ENCODE data around the gene DPCD.

The DPCD gene

GRCh38 chr10:101595591-101596433 lies 7.7 kb downstream of the DPCD start:
- no peak for ATAC-seq (ENCODE audit: low read depth)
- no peak overlapping the region for H3K27ac ChIP-seq (ENCODE audit: poor library complexity, severe bottlenecking)

DNA sequence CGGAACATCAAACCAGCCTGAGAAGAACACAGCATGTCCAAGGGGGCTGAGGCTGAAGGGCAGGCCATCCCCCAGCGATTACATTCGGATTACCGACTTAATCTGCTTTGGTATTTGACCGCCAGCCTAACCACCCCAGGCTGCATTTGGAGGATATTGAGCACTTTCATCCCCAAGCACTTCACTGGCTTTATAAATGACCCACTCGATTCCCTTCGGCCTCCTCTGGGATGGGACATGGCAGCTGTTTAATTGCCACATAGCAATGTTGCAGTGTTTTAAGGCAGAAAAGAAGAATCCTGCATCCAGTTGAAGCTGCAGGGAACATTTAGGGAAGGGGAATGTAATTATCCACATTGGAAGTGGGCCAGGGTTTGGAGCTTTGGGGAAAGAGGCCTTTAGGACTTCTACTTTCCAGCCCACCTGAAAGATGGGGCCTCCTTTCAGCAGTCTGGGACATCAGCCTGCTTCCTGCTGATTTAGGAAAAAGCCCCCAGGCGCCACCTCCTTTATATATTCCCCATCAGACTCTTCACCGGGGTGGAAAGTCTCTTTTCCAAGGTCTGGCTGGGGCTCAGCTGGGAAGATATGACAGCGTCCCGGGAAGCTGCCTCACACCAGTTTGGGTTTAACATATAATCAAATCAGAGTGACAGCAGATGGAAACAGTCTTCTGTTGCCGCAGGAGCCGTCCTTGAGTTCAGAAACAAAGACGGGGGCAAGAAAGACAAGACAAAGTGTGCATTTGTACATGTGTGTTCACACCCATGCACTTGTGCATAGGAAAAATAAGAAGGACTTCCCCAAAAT lies 9.2 kb downstream of the DPCD start:
- ATAC-seq (ENCODE audit: low read depth), result no peak
- H3K4me3 ChIP-seq (ENCODE audit: severe bottlenecking), result no peak overlapping the region
- no peak for TF ChIP-seq CTCF (IDR thresholded peaks at IDR 0.05; ENCODE audit: poor library complexity, severe bottlenecking)

More at GRCh38 chr10:101595591-101596433, 7.7 kb downstream of the DPCD start:
- TF ChIP-seq CTCF (IDR thresholded peaks at IDR 0.05; ENCODE audit: poor library complexity, severe bottlenecking), result no peak
- Histone ChIP-seq H3K4me3 (ENCODE audit: severe bottlenecking) (no peak overlapping the region), H3K4me1 (ENCODE audit: insufficient read depth, poor library complexity, severe bottlenecking) (no peaks in the 10 kb centered on the region), H3K9me3 (ENCODE audit: severe bottlenecking) (no peaks in the 10 kb centered on the region), H3K27me3 (ENCODE audit: insufficient read depth, poor library complexity, severe bottlenecking) (no peaks in the 10 kb centered on the region), H3K36me3 (ENCODE audit: low read depth) (peaks cover 15% of the 10 kb centered on the region; the same call in 1 of the 2 replicates)
- DNase-seq (ENCODE audit: low spot score), result no peak

GRCh38 chr10:101601541-101601940 lies 13.4 kb downstream of the DPCD start:
- Histone ChIP-seq H3K4me1 (ENCODE audit: insufficient read depth, poor library complexity, severe bottlenecking) (no peaks in the 10 kb centered on the region), H3K36me3 (ENCODE audit: low read depth) (peaks cover 18% of the 10 kb centered on the region), H3K9me3 (ENCODE audit: severe bottlenecking) (no peaks in the 10 kb centered on the region), H3K27ac (ENCODE audit: poor library complexity, severe bottlenecking) (no peak overlapping the region), H3K4me3 (ENCODE audit: severe bottlenecking) (no peak overlapping the region), H3K27me3 (ENCODE audit: insufficient read depth, poor library complexity, severe bottlenecking) (no peaks in the 10 kb centered on the region)
- ATAC-seq (ENCODE audit: low read depth), result no peak
- TF ChIP-seq CTCF (IDR thresholded peaks at IDR 0.05; ENCODE audit: poor library complexity, severe bottlenecking), result no peak
- DNase-seq (ENCODE audit: low spot score), result peak; percentile 9

More for the DNA sequence above, 9.2 kb downstream of the DPCD start:
- Histone ChIP-seq H3K36me3 (ENCODE audit: low read depth) (peaks cover 15% of the 10 kb centered on the region; the same call in 1 of the 2 replicates), H3K9me3 (ENCODE audit: severe bottlenecking) (no peaks in the 10 kb centered on the region), H3K27me3 (ENCODE audit: insufficient read depth, poor library complexity, severe bottlenecking) (no peaks in the 10 kb centered on the region), H3K27ac (ENCODE audit: poor library complexity, severe bottlenecking) (no peak overlapping the region), H3K4me1 (ENCODE audit: insufficient read depth, poor library complexity, severe bottlenecking) (no peaks in the 10 kb centered on the region)
- DNase-seq (ENCODE audit: low spot score), result no peak

DNA sequence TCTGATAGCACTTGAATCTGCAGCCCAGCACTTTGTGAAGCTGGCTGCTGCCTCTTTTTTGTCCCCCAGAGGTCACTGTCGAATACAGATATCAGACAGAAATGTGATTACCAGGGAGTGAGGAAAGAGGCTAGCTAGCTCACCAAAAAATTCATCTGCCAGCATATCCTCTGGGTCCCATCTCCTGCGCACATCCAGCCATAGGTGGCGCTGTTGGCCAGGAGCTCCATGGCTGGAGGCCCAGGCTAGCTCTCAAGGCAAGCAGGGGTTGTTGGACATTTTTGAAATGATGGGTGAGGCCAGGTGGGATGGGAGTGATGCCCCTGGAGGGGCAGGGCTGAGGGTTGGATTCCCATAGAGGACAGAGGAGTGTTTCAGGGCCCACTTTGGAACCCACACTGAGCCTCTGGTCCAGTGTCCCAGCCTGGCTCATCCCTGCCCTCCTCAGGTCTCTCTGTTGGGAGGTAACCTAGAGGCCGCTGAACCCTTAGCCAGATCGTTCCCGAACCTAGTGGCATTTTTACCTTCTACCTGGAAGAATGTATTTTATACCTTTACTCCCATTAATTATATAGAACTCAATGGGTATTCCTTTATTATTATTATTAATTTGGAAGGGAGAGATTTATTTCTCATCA lies 14.8 kb downstream of the DPCD start:
- Histone ChIP-seq H3K4me3 (ENCODE audit: severe bottlenecking) (no peak overlapping the region), H3K27ac (ENCODE audit: poor library complexity, severe bottlenecking) (no peak overlapping the region), H3K4me1 (ENCODE audit: insufficient read depth, poor library complexity, severe bottlenecking) (no peaks in the 10 kb centered on the region), H3K27me3 (ENCODE audit: insufficient read depth, poor library complexity, severe bottlenecking) (no peaks in the 10 kb centered on the region), H3K9me3 (ENCODE audit: severe bottlenecking) (no peaks in the 10 kb centered on the region), H3K36me3 (ENCODE audit: low read depth) (peaks cover 10% of the 10 kb centered on the region; the same call in 1 of the 2 replicates)
- DNase-seq (ENCODE audit: low spot score) (peak; percentile 37), ATAC-seq (ENCODE audit: low read depth) (peak; percentile 83)
- peak; percentile 67 for TF ChIP-seq CTCF (IDR thresholded peaks at IDR 0.05; ENCODE audit: poor library complexity, severe bottlenecking)

Data from RWPE2 (cell line).